ENCODE data around the gene KHDC4.

DNA sequence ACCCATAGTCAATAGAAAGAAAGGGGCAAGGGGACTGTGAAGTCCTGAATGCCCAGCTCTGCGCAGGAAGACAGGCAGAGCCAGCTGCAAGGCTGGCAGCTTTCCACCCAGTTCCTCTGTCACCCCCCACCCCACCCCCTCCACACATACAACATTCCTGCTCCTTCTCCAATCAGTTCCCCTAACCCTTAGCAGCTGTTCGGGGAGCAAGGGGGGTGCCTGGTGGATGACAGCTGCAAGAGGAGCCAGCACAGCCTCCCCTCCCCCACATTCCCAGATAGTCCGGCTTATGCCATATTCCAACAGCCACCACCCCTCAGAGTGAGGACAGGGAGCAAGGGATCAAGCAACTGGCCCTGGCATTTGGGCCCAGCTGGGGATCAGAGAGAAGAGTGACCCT is 34.5 kb upstream of the KHDC4 start:
- TF ChIP-seq POLR2A (IDR thresholded peaks at IDR 0.05) (no peak), POLR2AphosphoS5 (IDR thresholded peaks at IDR 0.05; ENCODE audit: insufficient read depth in 1 of 2, low read depth in 1 of 2) (no peak)
- TF ChIP-seq, protein P1, sequence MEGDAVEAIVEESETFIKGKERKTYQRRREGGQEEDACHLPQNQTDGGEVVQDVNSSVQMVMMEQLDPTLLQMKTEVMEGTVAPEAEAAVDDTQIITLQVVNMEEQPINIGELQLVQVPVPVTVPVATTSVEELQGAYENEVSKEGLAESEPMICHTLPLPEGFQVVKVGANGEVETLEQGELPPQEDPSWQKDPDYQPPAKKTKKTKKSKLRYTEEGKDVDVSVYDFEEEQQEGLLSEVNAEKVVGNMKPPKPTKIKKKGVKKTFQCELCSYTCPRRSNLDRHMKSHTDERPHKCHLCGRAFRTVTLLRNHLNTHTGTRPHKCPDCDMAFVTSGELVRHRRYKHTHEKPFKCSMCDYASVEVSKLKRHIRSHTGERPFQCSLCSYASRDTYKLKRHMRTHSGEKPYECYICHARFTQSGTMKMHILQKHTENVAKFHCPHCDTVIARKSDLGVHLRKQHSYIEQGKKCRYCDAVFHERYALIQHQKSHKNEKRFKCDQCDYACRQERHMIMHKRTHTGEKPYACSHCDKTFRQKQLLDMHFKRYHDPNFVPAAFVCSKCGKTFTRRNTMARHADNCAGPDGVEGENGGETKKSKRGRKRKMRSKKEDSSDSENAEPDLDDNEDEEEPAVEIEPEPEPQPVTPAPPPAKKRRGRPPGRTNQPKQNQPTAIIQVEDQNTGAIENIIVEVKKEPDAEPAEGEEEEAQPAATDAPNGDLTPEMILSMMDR (IDR thresholded peaks at IDR 0.05), result no peak

Measured in vagina (tissue), 2 donors.